GM18520 (cell line): ENCODE results near the gene ASPG.

Experiments used
- ATAC-seq: cut with Tn5 transposase; IDR thresholded peaks from one replicate; pipeline ENCODE4 v1.9.1; 2021; ENCODE audit not compliant: unreplicated experiment

Gene ASPG

DNA sequence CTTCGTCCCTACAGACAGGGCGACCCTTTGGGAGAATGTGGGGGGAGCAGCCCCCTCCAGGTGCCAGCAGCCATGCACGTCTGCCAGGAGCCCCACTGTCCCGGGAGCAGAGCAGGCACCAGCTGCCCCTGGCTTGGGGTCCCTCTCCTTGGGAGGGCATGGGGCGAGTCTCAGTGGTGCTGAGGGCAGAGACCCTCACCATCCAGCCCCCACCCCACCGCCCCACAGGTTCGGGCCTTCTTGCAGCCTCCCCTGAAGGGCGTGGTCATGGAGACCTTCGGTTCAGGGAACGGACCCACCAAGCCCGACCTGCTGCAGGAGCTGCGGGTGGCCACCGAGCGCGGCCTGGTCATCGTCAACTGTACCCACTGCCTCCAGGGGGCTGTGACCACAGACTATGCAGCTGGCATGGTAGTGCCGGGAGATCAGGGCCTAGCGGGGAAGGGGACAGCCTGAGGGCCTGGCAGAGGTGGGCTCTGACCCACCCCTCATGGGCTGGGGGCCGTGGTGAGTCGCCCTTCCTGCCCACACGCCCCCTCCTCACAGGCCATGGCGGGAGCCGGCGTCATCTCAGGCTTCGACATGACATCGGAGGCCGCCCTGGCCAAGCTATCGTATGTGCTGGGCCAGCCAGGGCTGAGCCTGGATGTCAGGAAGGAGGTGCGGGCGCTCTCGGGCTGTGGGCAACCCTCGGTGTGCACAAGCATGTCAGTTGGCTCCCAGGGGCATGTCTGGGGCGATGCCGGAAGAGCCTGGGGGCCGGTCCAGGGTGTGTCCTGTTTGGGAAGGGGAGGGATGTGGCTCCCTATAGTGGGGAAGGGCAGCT lies 18.8 kb downstream of the ASPG start:
- ATAC-seq, result no peak

DNA sequence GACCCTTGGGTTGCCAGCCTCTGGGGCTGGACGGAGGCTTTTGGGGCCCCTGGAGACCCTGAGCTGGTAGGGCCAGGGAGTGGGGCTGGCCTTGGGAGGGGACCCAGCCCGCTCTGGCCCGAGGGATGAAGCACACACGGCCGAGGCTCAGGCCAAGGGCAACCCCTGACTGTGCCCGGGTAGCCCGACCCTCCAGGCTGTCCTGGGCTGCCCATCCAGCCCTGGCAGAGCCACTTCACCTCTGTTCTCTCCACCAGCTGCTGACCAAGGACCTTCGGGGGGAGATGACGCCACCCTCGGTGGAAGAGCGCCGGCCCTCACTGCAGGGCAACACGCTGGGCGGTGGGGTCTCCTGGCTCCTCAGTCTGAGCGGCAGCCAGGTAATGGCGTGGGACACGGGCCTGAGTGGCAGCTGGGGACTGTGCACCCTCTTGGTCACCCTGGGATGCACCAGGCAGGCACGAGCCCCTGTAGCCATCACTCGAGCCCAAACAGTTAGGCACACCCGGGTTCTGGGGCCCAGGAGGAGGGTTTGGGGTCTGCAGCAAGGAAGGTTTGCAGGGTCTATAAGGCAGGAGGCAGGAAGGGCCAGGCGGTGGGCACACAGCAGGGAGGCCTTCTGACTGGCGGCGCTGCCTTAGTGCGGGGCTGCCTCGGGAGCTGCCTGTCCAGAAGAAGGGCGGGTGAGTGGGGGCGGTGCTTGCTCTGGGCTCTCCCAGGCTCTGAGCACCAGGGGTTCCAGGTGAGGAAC lies 19.7 kb downstream of the ASPG start:
- no peak for ATAC-seq

DNA sequence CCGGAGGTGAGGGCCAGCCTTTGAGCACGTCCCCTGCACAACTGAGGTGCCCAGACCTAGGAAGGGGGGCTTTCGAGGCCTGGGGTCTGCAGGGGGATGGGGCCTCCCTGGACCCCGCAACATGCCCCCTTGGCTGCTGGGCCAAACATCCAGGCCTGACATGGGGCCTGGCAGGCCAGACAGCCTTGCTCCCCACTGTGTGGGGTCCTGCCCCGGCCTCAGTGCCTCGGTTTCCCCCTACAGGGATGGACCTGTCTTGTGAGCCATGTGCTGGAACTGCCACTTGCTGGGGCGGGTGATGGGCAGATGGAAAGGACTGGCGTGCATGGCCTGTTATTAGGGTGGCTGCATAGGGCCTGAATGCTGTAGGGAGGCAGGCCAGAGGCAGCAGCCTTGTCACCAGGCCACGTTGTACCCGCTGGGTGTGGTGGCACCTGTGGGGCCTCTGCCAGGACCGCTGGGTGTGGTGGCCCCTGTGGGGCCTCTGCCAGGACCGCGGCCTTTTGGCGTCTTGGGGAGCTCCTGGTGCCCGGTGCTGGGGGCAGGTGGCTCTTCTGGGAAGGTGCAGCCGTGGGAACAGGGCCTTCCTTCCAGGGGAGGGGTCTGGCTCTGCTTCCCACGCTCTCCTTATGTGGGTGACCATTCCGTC lies 20.4 kb downstream of the ASPG start:
- ATAC-seq, result no peak

DNA sequence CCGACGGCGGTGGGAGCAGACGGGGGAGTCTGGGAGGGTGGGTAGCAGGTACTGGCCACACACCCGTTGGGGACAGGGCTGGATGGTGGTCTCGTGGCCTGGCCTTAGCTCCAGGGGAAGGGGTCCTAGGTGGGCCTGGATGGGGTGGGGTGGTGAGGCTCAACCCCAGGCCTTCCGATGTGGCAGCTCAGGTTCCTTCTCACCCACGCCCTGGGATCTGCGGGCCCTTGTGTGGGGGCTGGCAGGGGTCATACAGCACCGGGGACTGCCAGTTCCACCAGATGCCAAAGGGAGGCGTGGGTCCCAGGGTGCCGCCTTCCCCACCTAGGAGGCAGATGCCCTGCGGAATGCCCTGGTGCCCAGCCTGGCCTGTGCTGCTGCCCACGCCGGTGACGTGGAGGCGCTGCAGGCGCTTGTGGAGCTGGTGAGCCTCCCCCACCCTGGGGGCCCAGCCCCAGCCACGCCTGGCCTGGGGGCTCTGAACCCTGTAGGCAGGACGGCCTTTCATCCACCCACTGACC lies 21.0 kb downstream of the ASPG start:
- ATAC-seq, result no peak

DNA sequence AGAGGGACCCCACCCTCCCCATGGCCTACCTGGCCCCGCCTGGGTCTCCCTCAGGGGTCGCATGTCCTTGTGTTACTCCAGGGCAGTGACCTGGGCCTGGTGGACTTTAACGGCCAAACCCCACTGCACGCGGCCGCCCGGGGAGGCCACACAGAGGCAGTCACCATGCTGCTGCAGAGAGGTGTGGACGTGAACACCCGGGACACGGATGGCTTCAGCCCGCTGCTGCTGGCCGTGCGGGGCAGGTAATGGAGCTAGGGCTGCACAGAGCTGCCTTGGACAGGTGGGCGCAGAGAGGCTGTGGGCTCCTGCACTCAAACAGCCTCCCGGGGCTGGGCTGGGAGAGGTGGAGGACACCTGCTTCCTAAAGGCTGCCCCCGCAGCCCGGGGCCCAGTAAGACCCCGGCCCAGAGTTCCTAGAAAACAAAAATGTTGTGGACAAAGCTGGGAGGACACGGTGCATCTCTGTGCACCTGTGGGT lies 21.6 kb downstream of the ASPG start:
- no peak for ATAC-seq

DNA sequence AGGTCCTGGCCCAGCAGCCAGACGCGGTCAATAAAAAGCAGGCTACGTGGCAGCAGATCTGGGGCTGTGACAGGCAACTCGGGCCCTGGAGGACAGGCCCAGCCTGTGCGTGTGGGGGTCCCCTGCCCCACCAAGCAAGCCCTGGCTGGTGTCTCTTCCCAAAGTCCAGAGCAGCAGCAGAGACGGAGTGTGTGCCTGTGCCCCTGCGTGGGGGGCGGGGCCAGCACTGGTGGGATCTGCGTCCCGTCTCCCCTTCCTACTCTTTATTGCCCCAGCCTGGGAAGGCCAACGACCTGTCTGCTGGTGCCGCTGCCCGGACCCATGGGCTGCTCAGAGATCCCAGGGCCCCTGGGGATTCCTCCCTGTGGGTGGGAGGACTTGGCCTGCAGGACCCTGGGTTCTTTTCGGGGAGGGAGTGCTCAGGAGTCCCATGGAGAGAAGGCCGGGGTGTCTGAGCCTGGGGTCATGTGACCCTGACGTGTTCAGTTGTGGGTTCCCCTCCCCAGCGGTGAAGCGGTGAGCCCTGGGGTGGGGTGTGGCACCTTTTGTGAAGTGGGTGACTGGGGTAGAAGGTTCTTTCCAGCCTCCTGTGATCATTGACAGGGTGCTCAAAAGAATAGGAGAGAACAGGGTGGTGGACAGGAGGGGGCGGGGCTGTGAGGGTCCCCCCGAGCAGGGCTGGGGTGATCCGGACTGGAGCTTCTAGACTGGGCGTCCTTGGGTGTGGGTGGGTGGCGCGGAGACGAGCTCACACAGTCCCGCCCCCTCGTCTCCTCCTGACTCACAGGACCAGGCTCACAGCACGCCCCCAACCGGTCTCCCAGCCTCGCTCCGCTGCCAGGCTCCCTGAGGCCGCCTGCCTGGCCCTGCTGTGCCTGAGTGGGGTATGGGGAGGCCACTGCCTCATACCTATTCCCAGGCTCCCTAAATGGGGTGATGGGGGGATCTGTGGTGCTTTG lies 22.4 kb downstream of the ASPG start:
- ATAC-seq, result no peak

DNA sequence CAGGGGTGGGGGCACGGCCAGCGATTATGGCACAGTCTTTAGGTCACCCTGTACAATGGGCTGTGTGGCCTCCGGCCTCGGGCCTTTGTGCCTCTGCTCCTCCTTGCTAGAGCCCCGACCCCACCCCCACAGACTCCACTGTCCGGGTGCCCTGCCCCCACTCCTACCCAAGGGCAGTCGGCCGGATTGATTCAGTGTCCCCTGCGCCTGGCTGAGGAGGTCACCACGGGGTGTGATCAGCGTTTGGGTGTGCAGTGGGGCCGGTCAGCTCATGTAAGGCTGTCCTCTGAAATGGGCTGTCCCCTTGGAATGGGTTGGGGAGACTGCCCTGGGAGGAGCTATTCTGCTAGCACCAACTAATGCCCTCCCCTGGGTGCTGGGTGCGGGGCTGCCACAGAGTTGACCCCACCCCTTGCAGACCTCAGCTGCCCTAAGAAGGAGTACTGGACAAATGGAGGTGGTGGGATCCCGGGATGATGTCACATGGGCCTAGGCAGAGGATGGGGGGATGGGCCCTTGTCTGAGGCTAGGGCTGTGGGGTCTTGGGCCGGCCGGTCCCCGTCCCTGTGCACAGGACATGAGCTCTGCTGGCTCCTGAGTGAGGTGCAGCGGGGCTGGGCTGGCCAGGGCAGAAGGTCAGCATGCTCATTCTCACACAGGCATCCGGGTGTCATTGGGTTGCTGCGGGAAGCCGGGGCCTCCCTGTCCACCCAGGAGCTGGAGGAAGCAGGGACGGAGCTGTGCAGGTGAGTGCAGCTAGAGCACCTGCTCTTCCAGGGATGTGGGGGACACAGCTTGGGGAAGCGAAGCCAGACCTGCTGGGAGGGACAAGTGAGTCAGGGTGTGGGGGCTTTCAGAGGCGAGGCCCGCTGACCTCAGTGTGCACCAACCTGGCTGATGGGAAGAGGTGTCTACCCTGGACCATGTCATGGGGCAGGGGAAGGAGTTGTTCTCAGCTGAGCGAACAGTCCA lies 23.4 kb downstream of the ASPG start:
- ATAC-seq, result no peak

DNA sequence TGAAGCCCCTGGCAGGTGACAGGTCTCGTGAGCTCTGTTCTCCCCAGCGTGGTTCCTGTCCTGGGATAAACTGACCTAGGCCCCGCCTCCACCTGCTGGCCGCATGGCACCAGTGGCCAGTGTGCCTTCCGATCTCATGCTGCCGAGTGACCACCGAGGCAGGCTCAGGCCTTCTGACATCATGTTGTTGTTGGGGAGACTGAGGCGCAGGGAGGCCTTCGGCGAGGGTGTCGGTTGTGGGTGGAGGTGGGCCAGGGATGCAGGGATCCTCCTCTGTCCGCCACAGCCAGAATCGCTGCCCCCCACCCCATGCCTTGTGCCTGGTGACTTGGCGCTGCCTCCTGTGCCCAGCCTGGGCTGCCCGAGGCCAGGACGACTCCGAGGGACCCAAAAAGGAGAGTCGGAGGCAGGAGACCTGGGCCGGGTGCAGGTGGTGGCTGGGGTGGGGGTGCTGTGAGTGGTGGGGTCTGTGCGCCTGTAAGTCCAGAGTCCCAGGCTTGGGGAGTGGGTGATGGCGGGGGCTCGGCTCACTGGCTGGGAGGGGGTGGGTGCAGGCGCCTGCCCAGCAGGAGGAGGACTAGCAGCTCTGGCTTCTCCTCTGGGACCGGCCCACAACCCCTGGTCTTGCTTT lies 24.3 kb downstream of the ASPG start:
- ATAC-seq, result no peak

DNA sequence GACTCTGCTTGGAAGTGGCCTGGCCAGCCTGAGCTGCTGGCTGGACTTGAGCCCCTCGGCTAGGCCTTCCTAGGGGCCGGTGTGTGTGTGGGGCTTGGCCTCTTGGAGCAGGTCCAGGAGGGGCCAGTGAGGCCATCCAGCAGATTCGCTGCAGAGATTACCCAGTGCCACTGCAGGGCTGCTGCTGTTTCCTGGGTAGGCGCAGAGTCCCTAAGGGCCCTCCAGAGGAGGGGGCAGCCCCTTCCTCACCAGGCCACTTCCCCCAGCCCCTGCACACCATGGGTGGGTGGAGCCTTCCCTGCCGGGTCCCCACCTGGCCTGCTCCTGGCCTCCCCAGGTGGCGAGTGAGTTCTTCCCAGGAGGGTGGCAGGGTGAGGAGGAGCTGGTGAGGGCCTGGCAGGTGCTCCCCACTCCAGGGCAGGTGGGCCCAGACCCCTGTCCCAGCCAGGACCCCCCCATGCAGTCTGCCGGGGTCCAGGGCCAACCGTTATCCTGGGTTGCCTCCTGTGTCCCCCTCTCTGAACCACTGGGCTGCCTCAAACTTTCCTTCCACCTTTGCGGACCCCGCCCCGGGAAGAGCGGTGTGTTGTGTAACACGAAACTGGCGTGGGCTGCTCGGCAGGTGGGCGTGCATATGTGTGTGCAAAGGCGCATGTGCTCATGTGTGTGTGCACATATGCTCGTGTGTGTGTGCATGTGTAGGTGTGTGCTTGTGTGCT lies 25.1 kb downstream of the ASPG start:
- ATAC-seq, result no peak

DNA sequence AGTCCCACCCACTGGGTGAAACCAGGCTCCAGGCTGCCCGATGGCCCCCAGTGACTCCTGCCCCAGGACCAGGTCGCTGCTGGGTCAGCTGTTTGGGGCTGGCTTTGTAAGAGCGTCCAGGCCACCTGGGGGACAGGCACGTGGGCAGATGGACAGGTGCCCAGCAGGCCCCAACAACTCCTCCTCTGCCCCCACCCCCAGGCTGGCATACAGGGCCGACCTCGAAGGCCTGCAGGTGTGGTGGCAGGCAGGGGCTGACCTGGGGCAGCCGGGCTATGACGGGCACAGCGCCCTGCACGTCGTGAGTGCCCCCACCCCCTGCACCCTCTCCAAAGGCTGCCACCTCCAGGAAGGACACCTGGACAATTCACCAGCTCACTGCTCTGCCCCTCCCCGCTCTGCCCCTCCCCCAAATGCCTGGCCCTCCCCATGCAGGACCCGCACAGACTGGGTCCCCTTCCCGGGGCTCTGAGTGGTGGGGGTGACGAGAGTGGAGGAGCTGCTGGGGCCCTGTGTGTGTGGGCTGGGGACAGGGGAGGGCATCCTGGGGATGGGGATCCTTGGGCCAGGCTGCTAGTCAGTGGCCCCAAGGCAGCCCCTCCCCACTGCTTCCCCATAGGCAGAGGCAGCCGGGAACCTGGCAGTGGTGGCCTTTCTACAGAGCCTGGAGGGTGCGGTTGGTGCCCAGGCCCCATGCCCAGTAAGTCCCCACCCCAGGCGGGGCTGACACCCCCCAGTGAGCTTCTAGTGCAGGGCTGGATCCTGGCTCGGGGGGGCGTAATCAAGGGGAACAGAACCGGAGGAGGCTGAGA lies 26.0 kb downstream of the ASPG start:
- ATAC-seq, result no peak

DNA sequence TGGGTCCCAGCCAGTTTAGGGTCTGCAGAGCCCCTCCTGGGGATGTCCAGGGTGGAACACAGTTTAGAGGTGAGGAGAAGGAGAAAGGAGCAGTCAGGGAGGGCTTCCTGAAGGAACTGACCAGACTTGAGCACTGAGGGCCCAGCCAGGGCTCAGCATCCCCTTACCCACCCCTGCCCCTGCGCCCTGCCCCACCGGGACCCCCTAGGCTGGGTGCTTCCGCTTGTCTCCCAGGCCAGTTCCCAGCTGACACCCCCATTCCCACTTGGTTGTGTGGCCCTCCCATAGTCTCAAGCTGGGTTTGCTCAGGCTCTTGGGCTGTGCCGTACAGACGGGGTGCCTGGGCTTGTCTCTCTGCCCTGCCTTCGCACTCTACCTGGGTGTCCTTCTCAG lies 26.6 kb downstream of the ASPG start:
- ATAC-seq, result no peak

DNA sequence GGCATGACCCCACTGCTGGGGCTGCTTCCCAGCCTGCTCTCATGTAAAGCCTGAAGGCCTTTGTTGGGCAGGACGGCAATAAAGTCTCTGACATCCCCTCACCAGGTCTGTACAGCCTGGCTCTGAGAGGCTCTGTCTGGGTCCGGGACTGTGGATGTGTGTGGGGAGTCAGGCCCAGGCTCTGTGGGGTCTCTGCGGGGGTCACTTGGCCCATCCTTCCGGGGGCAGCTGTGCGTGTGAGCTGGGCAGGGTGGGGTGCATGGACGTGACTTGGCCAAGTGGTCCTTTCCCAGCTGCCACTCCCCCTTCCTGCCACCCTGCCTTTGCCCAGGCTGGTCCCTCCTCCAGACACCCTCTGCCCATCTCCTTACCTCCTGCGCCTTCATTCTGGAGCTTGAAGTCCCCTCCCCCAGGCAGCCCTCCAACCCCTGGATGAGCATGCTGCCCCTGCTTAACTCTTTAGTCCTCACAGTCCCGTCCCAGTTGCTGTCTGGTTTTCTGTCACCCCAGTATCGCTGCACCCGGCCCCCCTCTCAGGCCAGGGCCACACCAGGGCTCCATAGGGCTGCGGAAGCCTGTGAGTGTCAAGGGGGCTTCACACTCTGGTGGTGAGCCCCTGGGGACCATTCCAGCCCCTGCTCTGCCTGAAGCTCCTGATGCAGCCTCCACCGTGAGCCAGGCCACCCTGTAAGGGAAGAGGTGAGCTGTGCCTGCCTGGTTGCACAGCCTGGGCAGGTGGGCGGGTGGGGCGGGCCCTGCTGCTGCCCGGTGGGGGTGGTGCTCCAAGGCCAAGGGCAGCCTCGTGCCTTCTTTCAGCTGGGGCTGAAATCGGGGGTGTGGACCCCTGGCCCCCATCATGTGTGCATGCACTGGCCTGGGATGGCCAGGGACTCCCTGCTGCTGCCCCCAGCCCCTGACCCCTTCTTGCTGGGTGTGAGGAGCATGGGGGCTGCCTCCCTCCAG lies 27.4 kb downstream of the ASPG start:
- no peak for ATAC-seq

DNA sequence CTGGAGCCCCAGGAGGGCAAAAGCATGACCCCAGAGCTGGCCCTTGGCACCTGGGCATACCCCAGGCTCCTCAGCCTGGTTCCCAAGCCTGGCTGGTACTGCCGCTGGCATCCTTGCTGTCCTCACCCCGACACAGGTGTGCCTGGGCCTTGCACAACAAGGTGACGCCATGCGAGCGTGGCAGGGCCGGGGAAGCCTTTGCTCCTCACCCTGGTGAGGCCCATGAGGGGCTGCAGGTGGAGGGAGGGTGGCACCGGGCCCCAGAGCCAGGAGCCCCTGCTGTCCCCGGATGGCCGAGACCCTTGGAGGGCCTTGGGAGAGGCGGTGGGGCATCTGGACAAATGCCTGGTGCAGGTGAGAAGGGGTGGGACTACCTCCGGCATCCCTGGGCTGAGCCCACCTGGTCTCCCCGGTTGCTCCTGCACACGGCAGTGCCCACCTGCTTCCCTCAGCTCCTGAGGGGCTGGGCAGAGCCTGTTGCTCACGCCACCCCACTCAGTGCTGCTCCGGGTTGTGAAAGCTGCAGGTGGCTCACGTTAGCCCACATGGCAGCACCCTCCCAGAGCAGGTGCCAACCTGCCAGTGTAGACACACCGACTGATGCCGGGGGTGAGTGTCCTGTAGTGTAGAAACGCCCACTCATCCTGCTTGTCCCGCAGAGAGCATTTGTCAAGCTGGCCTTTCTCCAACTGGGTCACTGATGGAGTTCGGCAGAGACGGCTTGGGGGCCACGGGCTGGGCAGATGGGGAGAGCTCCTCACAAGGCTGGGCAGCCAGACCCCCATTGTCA lies 28.3 kb downstream of the ASPG start:
- ATAC-seq, result no peak

DNA sequence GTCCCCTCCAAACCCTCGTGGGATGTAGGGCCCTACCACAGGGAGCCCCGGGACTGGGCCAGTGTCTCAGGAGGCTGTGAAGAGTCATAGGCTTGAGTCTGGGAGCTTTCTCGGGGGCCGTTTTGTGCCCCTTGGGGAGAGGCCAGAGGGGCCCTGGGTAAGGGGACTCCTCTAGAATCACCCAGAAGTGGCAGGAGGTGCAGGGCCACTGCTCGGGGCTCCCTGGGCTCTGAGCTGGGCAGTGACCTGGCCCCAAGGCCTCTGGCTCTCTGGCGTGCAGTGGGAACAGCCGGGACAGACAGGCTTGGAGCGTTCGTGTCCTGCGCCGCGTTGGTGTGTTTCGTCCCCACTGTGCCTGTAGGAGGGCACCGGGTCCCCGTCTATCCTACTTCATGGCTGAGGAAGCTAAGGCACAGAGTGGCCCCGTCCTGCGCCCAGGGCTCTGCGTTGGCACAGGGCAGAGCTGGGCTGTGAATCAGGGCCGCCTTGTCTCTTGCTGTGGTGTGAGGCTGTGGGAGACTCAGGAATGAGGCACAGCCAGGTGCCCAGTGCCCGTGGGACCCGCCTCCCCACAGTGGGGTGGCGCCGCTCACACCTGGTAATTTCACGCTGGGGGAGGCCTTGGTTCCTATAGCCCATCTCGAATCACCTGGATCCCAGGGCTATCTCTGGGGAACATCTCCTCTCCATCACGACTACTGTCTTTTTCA lies 29.1 kb downstream of the ASPG start:
- no peak for ATAC-seq

DNA sequence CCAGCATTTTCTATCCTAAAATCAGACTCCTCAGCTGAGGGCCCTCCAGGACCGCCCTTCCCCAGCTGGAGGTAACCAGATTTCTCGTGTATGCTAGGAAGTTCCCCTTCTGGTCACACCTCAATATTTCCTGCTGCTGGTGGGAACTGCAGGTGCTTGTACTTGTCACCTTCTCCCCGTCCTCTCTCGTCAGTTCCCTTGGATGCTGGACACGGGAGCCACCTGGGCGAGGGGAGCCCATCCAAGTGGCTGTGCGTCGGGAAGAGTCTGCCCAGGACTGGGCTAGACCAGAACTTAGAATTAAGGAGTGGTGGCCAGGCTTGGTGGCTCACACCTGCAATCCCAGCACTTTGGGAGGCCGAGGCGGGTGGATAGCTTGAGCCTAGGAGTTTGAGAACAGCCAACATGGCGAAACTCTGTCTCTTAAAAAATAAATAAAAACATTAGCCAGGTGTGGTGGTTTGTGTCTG lies 29.7 kb downstream of the ASPG start:
- ATAC-seq, result no peak
